Measurements from ENCODE around the gene SEMA4D. TPM values are rescaled to one million over a fixed set of nuclear protein-coding genes. Genes with fewer than 3 reads are reported as not detected.

The SEMA4D gene
- total RNA-seq, 1 experiment from 2014 or later = 48.4 TPM

- no peak overlapping the region for H3K27ac ChIP-seq
- ChIA-PET POLR2A (ENCODE audit: unreplicated experiment) (no interaction called here), CTCF (no interaction called here)
- H3K4me1 ChIP-seq (replicated peaks; ENCODE audit: insufficient read depth) = no peaks in the 10 kb centered on the region
- no peaks in the 10 kb centered on the region for H3K79me2 ChIP-seq (ENCODE audit: low read depth)
- H2AFZ ChIP-seq = no peak overlapping the region
- no TSS peak for BruUV-seq (replicated peaks)
- no peaks in the 10 kb centered on the region for H3F3A ChIP-seq (ENCODE audit: insufficient read depth, low read depth)
- H4K20me1 ChIP-seq (ENCODE audit: insufficient read depth) = no peaks in the 10 kb centered on the region
- H3K36me3 ChIP-seq (ENCODE audit: low read depth) = no peaks in the 10 kb centered on the region
- H3K9me3 ChIP-seq (ENCODE audit: insufficient read depth, low read depth) = no peaks in the 10 kb centered on the region; the same call in 1 of the 2 replicates
- DNase-seq = no peak
- H3K9me2 ChIP-seq (ENCODE audit: insufficient read depth) = no peaks in the 10 kb centered on the region
- H3K27me3 ChIP-seq (ENCODE audit: insufficient read depth, low read depth) = no peaks in the 10 kb centered on the region
- H3K4me3 ChIP-seq = no peak overlapping the region
- H3K4me2 ChIP-seq = no peak overlapping the region
- TF ChIP-seq, protein P1, sequence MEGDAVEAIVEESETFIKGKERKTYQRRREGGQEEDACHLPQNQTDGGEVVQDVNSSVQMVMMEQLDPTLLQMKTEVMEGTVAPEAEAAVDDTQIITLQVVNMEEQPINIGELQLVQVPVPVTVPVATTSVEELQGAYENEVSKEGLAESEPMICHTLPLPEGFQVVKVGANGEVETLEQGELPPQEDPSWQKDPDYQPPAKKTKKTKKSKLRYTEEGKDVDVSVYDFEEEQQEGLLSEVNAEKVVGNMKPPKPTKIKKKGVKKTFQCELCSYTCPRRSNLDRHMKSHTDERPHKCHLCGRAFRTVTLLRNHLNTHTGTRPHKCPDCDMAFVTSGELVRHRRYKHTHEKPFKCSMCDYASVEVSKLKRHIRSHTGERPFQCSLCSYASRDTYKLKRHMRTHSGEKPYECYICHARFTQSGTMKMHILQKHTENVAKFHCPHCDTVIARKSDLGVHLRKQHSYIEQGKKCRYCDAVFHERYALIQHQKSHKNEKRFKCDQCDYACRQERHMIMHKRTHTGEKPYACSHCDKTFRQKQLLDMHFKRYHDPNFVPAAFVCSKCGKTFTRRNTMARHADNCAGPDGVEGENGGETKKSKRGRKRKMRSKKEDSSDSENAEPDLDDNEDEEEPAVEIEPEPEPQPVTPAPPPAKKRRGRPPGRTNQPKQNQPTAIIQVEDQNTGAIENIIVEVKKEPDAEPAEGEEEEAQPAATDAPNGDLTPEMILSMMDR (conservative IDR thresholded peaks at IDR 0.05) = no peak
- intact Hi-C loops (cut with micrococcal nuclease; ENCODE audit: unreplicated experiment) = no loop called here
These were observed 44.6 kb upstream of the SEMA4D start for GRCh38 chr9:89542401-89543021.

DNA sequence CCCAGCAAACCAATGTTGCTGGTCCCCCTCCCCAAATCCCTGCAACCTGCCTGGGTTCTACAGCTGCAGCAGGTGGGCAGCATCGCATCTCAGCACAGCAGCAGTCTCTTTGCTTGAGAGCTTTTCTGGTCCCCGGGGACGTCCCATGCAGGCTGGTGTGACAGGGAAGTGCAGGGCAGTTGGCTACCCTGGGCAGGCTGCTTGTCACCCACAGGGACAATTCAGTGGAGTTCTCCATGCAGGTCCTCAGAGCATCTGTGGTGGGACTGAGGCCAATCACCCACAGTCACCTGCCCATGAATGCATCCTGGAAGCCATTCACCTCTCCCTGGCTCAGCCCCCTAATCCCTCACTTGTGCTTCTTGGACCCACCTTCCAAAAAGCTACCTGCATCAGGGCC, 43.9 kb upstream of the SEMA4D start:
- H3K79me2 ChIP-seq (ENCODE audit: low read depth) = no peaks in the 10 kb centered on the region
- H3K4me3 ChIP-seq = no peak overlapping the region
- no peak overlapping the region for H2AFZ ChIP-seq
- H4K20me1 ChIP-seq (ENCODE audit: insufficient read depth) = no peaks in the 10 kb centered on the region
- no peak overlapping the region for H3K27ac ChIP-seq
- DNase-seq = no peak
- intact Hi-C loops (cut with micrococcal nuclease; ENCODE audit: unreplicated experiment) = no loop called here
- no peak for TF ChIP-seq EZH2 (IDR thresholded peaks at IDR 0.05; ENCODE audit: low read depth)
- TF ChIP-seq, protein P1 (conservative IDR thresholded peaks at IDR 0.05) = no peak
- no peaks in the 10 kb centered on the region for H3K9me2 ChIP-seq (ENCODE audit: insufficient read depth)
- H3K4me2 ChIP-seq = no peak overlapping the region
- H3K9me3 ChIP-seq (ENCODE audit: insufficient read depth, low read depth) = no peaks in the 10 kb centered on the region; the same call in 1 of the 2 replicates
- no peaks in the 10 kb centered on the region for H3K27me3 ChIP-seq (ENCODE audit: insufficient read depth, low read depth)
- no peaks in the 10 kb centered on the region for H3K4me1 ChIP-seq (replicated peaks; ENCODE audit: insufficient read depth)
- ChIA-PET POLR2A (ENCODE audit: unreplicated experiment) (no interaction called here), CTCF (no interaction called here)
- no peaks in the 10 kb centered on the region for H3F3A ChIP-seq (ENCODE audit: insufficient read depth, low read depth)
- no peaks in the 10 kb centered on the region for H3K36me3 ChIP-seq (ENCODE audit: low read depth)
- no TSS peak for BruUV-seq (replicated peaks)

DNA sequence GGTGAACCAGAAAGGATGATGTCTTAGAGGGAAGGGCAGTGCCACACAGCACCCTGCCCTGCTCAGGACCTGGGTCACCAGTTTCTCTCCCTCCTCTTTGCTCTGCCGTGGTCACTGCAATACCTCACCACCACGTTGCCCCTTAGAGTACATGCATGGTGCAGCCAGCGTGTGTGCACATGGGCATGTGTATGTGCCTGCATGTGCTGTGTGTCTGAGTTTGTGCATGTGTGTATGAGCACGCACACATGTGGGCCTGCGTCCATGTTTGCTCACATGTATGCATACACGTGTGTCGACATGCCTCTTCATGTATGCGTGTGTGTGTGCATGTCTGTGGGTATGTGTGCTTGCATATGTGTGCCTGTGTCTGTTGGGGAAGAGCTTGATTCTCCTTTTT, 41.5 kb upstream of the SEMA4D start:
- BruUV-seq (replicated peaks) = no TSS peak
- no peaks in the 10 kb centered on the region for H3K79me2 ChIP-seq (ENCODE audit: low read depth)
- H3K27ac ChIP-seq = no peak overlapping the region
- intact Hi-C loops (cut with micrococcal nuclease; ENCODE audit: unreplicated experiment) = no loop called here
- H3F3A ChIP-seq (ENCODE audit: insufficient read depth, low read depth) = no peaks in the 10 kb centered on the region
- no peak for DNase-seq
- POLR2A ChIA-PET (ENCODE audit: unreplicated experiment) = no interaction called here
- no peak overlapping the region for H2AFZ ChIP-seq
- H3K4me1 ChIP-seq (replicated peaks; ENCODE audit: insufficient read depth) = no peaks in the 10 kb centered on the region
- H3K27me3 ChIP-seq (ENCODE audit: insufficient read depth, low read depth) = no peaks in the 10 kb centered on the region
- no peaks in the 10 kb centered on the region for H4K20me1 ChIP-seq (ENCODE audit: insufficient read depth)
- no peaks in the 10 kb centered on the region for H3K9me2 ChIP-seq (ENCODE audit: insufficient read depth)
- TF ChIP-seq EZH2 (IDR thresholded peaks at IDR 0.05; ENCODE audit: low read depth) = no peak
- TF ChIP-seq, protein P1 (conservative IDR thresholded peaks at IDR 0.05) = no peak
- H3K36me3 ChIP-seq (ENCODE audit: low read depth) = no peaks in the 10 kb centered on the region
- no peak overlapping the region for H3K4me2 ChIP-seq
- no peak overlapping the region for H3K4me3 ChIP-seq
- CTCF ChIA-PET = no interaction called here
- H3K9me3 ChIP-seq (ENCODE audit: insufficient read depth, low read depth) = no peaks in the 10 kb centered on the region

Measured in PC-9 (cell line).